ENCODE results near the gene DNASE1L1.

DNASE1L1 gene

GRCh38 chrX:154436374-154436982 lies 27.4 kb upstream of the DNASE1L1 start:
- DNase-seq (ENCODE audit: low spot score), result peak; percentile 90

GRCh38 chrX:154435171-154435733 lies 26.2 kb upstream of the DNASE1L1 start:
- no peak for DNase-seq (ENCODE audit: low spot score)

GRCh38 chrX:154434394-154435168 lies 25.5 kb upstream of the DNASE1L1 start:
- no peak for DNase-seq (ENCODE audit: low spot score)

- no peak for DNase-seq (ENCODE audit: low spot score)
Measured at GRCh38 chrX:154433605-154434004, 24.6 kb upstream of the DNASE1L1 start.

- no peak for DNase-seq (ENCODE audit: low spot score)
Measured at GRCh38 chrX:154432210-154432609, 23.2 kb upstream of the DNASE1L1 start.

- no peak for DNase-seq (ENCODE audit: low spot score)
Measured at GRCh38 chrX:154431341-154431740, 22.3 kb upstream of the DNASE1L1 start.

GRCh38 chrX:154430916-154431315 lies 21.9 kb upstream of the DNASE1L1 start:
- DNase-seq (ENCODE audit: low spot score), result no peak

GRCh38 chrX:154430479-154430878 lies 21.4 kb upstream of the DNASE1L1 start:
- no peak for DNase-seq (ENCODE audit: low spot score)

GRCh38 chrX:154429711-154430110 lies 20.7 kb upstream of the DNASE1L1 start:
- DNase-seq (ENCODE audit: low spot score), result no peak

- peak; percentile 95 for DNase-seq (ENCODE audit: low spot score)
Measured at GRCh38 chrX:154428176-154429171, 19.4 kb upstream of the DNASE1L1 start, which contains the start of gene ATP6AP1. TSS of gene ATP6AP1 (plus strand) at chrX:154428677. CDS start at chrX:154428693, 16 bp downstream.

GRCh38 chrX:154426916-154427770 lies 18.1 kb upstream of the DNASE1L1 start:
- DNase-seq (ENCODE audit: low spot score), result no peak

- DNase-seq (ENCODE audit: low spot score), result no peak
Measured at GRCh38 chrX:154420402-154420756, 11.3 kb upstream of the DNASE1L1 start.

GRCh38 chrX:154419688-154420401 lies 10.8 kb upstream of the DNASE1L1 start:
- DNase-seq (ENCODE audit: low spot score), result no peak

- no peak for DNase-seq (ENCODE audit: low spot score)
Measured at GRCh38 chrX:154419189-154419588, 10.1 kb upstream of the DNASE1L1 start.

GRCh38 chrX:154417157-154417556 lies 8.1 kb upstream of the DNASE1L1 start:
- no peak for DNase-seq (ENCODE audit: low spot score)

- no peak for DNase-seq (ENCODE audit: low spot score)
Measured at GRCh38 chrX:154413142-154413541, 4.1 kb upstream of the DNASE1L1 start.

- no peak for DNase-seq (ENCODE audit: low spot score)
Measured at GRCh38 chrX:154412468-154412867, 3.4 kb upstream of the DNASE1L1 start.

- DNase-seq (ENCODE audit: low spot score), result peak; percentile 56
Measured at GRCh38 chrX:154411981-154412340, 2.9 kb upstream of the DNASE1L1 start.

- DNase-seq (ENCODE audit: low spot score), result no peak
Measured at GRCh38 chrX:154408659-154409221, 314 bp downstream of the DNASE1L1 start.

- no peak for DNase-seq (ENCODE audit: low spot score)
Measured at GRCh38 chrX:154404625-154405192, 4.3 kb downstream of the DNASE1L1 start.

Data from GM03348 (cell line).